HG03066 (cell line): Measurements from ENCODE around the gene GRID1.
"Not testable (repeated sequence)": the region's sequence is repeated elsewhere in the genome, so short reads cannot be mapped to it uniquely, and the experiment has no call there.

ENCODE experiments used
- ATAC-seq: cut with Tn5 transposase; IDR thresholded peaks from one replicate; pipeline ENCODE4 v1.9.1; 2021; ENCODE audit warnings: low read depth; ENCODE audit not compliant: unreplicated experiment

Gene GRID1

GRCh38 chr10:86102451-86102850, 264.1 kb downstream of the GRID1 start:
- no peak for ATAC-seq

- ATAC-seq: no peak
Measured at GRCh38 chr10:86102031-86102430, 264.6 kb downstream of the GRID1 start.

GRCh38 chr10:86100581-86101061, 266.0 kb downstream of the GRID1 start:
- peak; percentile 68 for ATAC-seq

- no peak for ATAC-seq
Measured at GRCh38 chr10:86099542-86100334, 266.9 kb downstream of the GRID1 start.

- no peak for ATAC-seq
Measured at GRCh38 chr10:86098187-86098881, 268.3 kb downstream of the GRID1 start.

GRCh38 chr10:86095061-86095460, 271.5 kb downstream of the GRID1 start:
- not testable (repeated sequence) for ATAC-seq

- not testable (repeated sequence) for ATAC-seq
Measured at GRCh38 chr10:86092311-86092710, 274.3 kb downstream of the GRID1 start.

GRCh38 chr10:86091216-86091615, 275.4 kb downstream of the GRID1 start:
- ATAC-seq: no peak

- ATAC-seq: no peak
Measured at GRCh38 chr10:86090807-86091206, 275.8 kb downstream of the GRID1 start.

- ATAC-seq: no peak
Measured at GRCh38 chr10:86087716-86088115, 278.9 kb downstream of the GRID1 start.

- ATAC-seq: no peak
Measured at GRCh38 chr10:86086418-86086817, 280.2 kb downstream of the GRID1 start.

- ATAC-seq: no peak
Measured at GRCh38 chr10:86085686-86086085, 280.9 kb downstream of the GRID1 start.

GRCh38 chr10:86085136-86085535, 281.5 kb downstream of the GRID1 start:
- no peak for ATAC-seq

- ATAC-seq: no peak
Measured at GRCh38 chr10:86084585-86084984, 282.0 kb downstream of the GRID1 start.

- ATAC-seq: no peak
Measured at GRCh38 chr10:86083664-86084175, 282.9 kb downstream of the GRID1 start.

- ATAC-seq: no peak
Measured at GRCh38 chr10:86083206-86083605, 283.4 kb downstream of the GRID1 start.

- no peak for ATAC-seq
Measured at GRCh38 chr10:86082556-86082955, 284.0 kb downstream of the GRID1 start.

GRCh38 chr10:86079088-86079487, 287.5 kb downstream of the GRID1 start:
- ATAC-seq: no peak

GRCh38 chr10:86078639-86079035, 288.0 kb downstream of the GRID1 start:
- ATAC-seq: no peak

GRCh38 chr10:86077871-86078638, 288.5 kb downstream of the GRID1 start:
- no peak for ATAC-seq

GRCh38 chr10:86077271-86077670, 289.3 kb downstream of the GRID1 start:
- ATAC-seq: no peak
